ENCODE data around the gene BHLHE41.

BHLHE41 gene

GRCh38 chr12:26109343-26109881 lies 15.4 kb downstream of the BHLHE41 start:
- ATAC-seq: no peak
- TF ChIP-seq ZNF70 (CRISPR knock-in tag; IDR thresholded peaks at IDR 0.05) (no peak), ISL1 (CRISPR knock-in tag; IDR thresholded peaks at IDR 0.05) (no peak), CSDC2 (CRISPR knock-in tag; IDR thresholded peaks at IDR 0.05) (no peak), ZFP30 (CRISPR knock-in tag; IDR thresholded peaks at IDR 0.05) (no peak), PATZ1 (CRISPR knock-in tag; IDR thresholded peaks at IDR 0.05; ENCODE audit: borderline replicate concordance) (no peak), ARNTL (CRISPR knock-in tag; IDR thresholded peaks at IDR 0.05; ENCODE audit: borderline replicate concordance, low read depth) (no peak), RARB (CRISPR knock-in tag; IDR thresholded peaks at IDR 0.05) (no peak), ZFP3 (CRISPR knock-in tag; IDR thresholded peaks at IDR 0.05) (no peak), BACH2 (CRISPR knock-in tag; IDR thresholded peaks at IDR 0.05; ENCODE audit: borderline replicate concordance) (no peak), CSRNP3 (CRISPR knock-in tag; IDR thresholded peaks at IDR 0.05) (no peak), OSR1 (CRISPR knock-in tag; IDR thresholded peaks at IDR 0.05) (no peak)
- TF ChIP-seq, protein P1, sequence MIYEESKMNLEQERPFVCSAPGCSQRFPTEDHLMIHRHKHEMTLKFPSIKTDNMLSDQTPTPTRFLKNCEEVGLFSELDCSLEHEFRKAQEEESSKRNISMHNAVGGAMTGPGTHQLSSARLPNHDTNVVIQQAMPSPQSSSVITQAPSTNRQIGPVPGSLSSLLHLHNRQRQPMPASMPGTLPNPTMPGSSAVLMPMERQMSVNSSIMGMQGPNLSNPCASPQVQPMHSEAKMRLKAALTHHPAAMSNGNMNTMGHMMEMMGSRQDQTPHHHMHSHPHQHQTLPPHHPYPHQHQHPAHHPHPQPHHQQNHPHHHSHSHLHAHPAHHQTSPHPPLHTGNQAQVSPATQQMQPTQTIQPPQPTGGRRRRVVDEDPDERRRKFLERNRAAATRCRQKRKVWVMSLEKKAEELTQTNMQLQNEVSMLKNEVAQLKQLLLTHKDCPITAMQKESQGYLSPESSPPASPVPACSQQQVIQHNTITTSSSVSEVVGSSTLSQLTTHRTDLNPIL (CRISPR knock-in tag; IDR thresholded peaks at IDR 0.05; ENCODE audit: low read depth): no peak
- TF ChIP-seq, protein P2, sequence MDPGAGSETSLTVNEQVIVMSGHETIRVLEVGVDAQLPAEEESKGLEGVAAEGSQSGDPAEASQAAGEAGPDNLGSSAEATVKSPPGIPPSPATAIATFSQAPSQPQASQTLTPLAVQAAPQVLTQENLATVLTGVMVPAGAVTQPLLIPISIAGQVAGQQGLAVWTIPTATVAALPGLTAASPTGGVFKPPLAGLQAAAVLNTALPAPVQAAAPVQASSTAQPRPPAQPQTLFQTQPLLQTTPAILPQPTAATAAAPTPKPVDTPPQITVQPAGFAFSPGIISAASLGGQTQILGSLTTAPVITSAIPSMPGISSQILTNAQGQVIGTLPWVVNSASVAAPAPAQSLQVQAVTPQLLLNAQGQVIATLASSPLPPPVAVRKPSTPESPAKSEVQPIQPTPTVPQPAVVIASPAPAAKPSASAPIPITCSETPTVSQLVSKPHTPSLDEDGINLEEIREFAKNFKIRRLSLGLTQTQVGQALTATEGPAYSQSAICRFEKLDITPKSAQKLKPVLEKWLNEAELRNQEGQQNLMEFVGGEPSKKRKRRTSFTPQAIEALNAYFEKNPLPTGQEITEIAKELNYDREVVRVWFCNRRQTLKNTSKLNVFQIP (CRISPR knock-in tag; IDR thresholded peaks at IDR 0.05; ENCODE audit: borderline replicate concordance, low read depth): no peak

- no peak for TF ChIP-seq ZNF70 (CRISPR knock-in tag; IDR thresholded peaks at IDR 0.05)
- no peak for ATAC-seq
These were observed 15.9 kb downstream of the BHLHE41 start for GRCh38 chr12:26108915-26109314.

DNA sequence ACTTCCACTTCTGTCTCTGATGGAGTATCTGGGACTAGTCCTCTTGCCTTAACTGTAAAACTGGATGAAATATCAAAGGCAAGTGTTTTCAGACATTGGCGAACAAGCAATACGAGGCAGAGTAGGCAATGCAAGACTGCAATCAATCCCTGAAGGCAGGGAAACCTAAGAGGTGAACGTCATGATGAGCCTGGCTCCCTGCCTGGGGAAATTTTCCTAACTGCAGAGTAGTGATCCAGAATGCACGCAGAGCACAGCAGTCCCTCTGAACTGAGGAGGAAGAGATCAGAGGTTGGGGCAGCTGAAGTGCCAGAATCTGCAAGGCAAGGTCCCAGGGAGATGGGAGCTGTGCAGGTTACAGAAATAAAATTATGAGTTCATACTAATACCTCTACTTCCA lies 18.5 kb downstream of the BHLHE41 start:
- ATAC-seq: no peak
- no peak for TF ChIP-seq ZNF8 (CRISPR knock-in tag; IDR thresholded peaks at IDR 0.05)
- no peak for TF ChIP-seq GLIS3 (CRISPR knock-in tag; IDR thresholded peaks at IDR 0.05)
- no peak for TF ChIP-seq BACH2 (CRISPR knock-in tag; IDR thresholded peaks at IDR 0.05; ENCODE audit: borderline replicate concordance)
- no peak for TF ChIP-seq ZFP3 (CRISPR knock-in tag; IDR thresholded peaks at IDR 0.05)
- no peak for TF ChIP-seq ISL1 (CRISPR knock-in tag; IDR thresholded peaks at IDR 0.05)
- no peak for TF ChIP-seq TCF4 (CRISPR knock-in tag; IDR thresholded peaks at IDR 0.05; ENCODE audit: borderline replicate concordance)
- no peak for TF ChIP-seq ZFP30 (CRISPR knock-in tag; IDR thresholded peaks at IDR 0.05)
- TF ChIP-seq, protein P3, sequence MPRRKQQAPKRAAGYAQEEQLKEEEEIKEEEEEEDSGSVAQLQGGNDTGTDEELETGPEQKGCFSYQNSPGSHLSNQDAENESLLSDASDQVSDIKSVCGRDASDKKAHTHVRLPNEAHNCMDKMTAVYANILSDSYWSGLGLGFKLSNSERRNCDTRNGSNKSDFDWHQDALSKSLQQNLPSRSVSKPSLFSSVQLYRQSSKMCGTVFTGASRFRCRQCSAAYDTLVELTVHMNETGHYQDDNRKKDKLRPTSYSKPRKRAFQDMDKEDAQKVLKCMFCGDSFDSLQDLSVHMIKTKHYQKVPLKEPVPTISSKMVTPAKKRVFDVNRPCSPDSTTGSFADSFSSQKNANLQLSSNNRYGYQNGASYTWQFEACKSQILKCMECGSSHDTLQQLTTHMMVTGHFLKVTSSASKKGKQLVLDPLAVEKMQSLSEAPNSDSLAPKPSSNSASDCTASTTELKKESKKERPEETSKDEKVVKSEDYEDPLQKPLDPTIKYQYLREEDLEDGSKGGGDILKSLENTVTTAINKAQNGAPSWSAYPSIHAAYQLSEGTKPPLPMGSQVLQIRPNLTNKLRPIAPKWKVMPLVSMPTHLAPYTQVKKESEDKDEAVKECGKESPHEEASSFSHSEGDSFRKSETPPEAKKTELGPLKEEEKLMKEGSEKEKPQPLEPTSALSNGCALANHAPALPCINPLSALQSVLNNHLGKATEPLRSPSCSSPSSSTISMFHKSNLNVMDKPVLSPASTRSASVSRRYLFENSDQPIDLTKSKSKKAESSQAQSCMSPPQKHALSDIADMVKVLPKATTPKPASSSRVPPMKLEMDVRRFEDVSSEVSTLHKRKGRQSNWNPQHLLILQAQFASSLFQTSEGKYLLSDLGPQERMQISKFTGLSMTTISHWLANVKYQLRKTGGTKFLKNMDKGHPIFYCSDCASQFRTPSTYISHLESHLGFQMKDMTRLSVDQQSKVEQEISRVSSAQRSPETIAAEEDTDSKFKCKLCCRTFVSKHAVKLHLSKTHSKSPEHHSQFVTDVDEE (CRISPR knock-in tag; IDR thresholded peaks at IDR 0.05): no peak
- no peak for TF ChIP-seq TOX (CRISPR knock-in tag; IDR thresholded peaks at IDR 0.05; ENCODE audit: borderline replicate concordance)
- TF ChIP-seq SNAI2 (CRISPR knock-in tag; IDR thresholded peaks at IDR 0.05): no peak
- no peak for TF ChIP-seq OSR1 (CRISPR knock-in tag; IDR thresholded peaks at IDR 0.05)
- no peak for TF ChIP-seq ZC3H10 (CRISPR knock-in tag; IDR thresholded peaks at IDR 0.05)
- no peak for TF ChIP-seq ESRRG (CRISPR knock-in tag; IDR thresholded peaks at IDR 0.05)
- no peak for TF ChIP-seq CSRNP3 (CRISPR knock-in tag; IDR thresholded peaks at IDR 0.05)
- TF ChIP-seq, protein P1 (CRISPR knock-in tag; IDR thresholded peaks at IDR 0.05; ENCODE audit: low read depth): no peak
- TF ChIP-seq CSDC2 (CRISPR knock-in tag; IDR thresholded peaks at IDR 0.05): no peak
- no peak for TF ChIP-seq PPARA (CRISPR knock-in tag; IDR thresholded peaks at IDR 0.05; ENCODE audit: borderline replicate concordance)
- TF ChIP-seq ARNTL (CRISPR knock-in tag; IDR thresholded peaks at IDR 0.05; ENCODE audit: borderline replicate concordance, low read depth): no peak
- TF ChIP-seq ZNF70 (CRISPR knock-in tag; IDR thresholded peaks at IDR 0.05): no peak

Measured in SK-N-SH treated with all-trans-retinoic acid at 6 μM for 48 hours (cell line).